Activated T-cell treated with anti-CD3 and anti-CD28 coated beads, Interleukin-2, amount 50 U/mL, for 72 hours (primary cell): ENCODE measurements around the gene ZNF778. TPM values are rescaled to one million over a fixed set of nuclear protein-coding genes. Genes with fewer than 3 reads are reported as not detected.

Source experiments
- ATAC-seq, 2 donors: fragments of 150-1000 bp; cut with Tn5 transposase; replicated peaks in 1 of 2; 2 replicates each; pipeline ENCODE4 v1.10.0; 2021; ENCODE audit warnings: moderate library complexity in 2 of 2, mild to moderate bottlenecking in 1 of 2
- DNase-seq, 2 donors: peaks; one replicate each; pipeline ENCODE4 v3.0.0; 2021 to 2022; ENCODE audit warnings: mixed read lengths in 1 of 2
- H3K27ac Mint-ChIP-seq: one replicate; pipeline ENCODE4 v1.8.0; 2022; ENCODE audit warnings: mild to moderate bottlenecking, moderate library complexity, mixed read lengths
- H3K27me3 Mint-ChIP-seq: one replicate; pipeline ENCODE4 v1.8.0; 2022; ENCODE audit warnings: low read depth, mixed read lengths
- H3K36me3 Mint-ChIP-seq, 2 donors: one replicate each; pipeline ENCODE4 v1.8.0; 2022; ENCODE audit warnings: mixed read lengths in 2 of 2, mild to moderate bottlenecking in 1 of 2; ENCODE audit not compliant: insufficient read depth in 2 of 2
- H3K4me1 Mint-ChIP-seq: one replicate; pipeline ENCODE4 v1.8.0; 2022; ENCODE audit warnings: low read depth, mixed read lengths
- H3K4me3 Mint-ChIP-seq, 2 donors: one replicate each; pipeline ENCODE4 v1.8.0; 2022; ENCODE audit warnings: mild to moderate bottlenecking in 2 of 2, mixed read lengths in 2 of 2, moderate library complexity in 2 of 2
- H3K9me3 Mint-ChIP-seq, 2 donors: one replicate each; pipeline ENCODE4 v1.8.0; 2022; ENCODE audit warnings: mixed read lengths in 2 of 2
- total RNA-seq, 2 donors: library from RNA; stranded (reverse); gene quantifications; one replicate each; pipeline ENCODE4 v1.2.3, GENCODE V29; 2022

Gene ZNF778
- total RNA-seq, 2 donors from 2014 or later: 7.2 to 10.9 TPM

- Mint-ChIP-seq H3K27me3 (no peaks in the 10 kb centered on the region), H3K36me3 (peaks cover 7 to 25% of the 10 kb centered on the region in 2 donors), H3K4me1 (no peaks in the 10 kb centered on the region), H3K27ac (no peak overlapping the region), H3K4me3 (no peak overlapping the region), H3K9me3 (no peaks in the 10 kb centered on the region)
- ATAC-seq (peak in 1 of 2 donors; percentile 15), DNase-seq (no peak)
Observed at GRCh38 chr16:89268585-89268984, 51.1 kb downstream of the ZNF778 start.

DNA sequence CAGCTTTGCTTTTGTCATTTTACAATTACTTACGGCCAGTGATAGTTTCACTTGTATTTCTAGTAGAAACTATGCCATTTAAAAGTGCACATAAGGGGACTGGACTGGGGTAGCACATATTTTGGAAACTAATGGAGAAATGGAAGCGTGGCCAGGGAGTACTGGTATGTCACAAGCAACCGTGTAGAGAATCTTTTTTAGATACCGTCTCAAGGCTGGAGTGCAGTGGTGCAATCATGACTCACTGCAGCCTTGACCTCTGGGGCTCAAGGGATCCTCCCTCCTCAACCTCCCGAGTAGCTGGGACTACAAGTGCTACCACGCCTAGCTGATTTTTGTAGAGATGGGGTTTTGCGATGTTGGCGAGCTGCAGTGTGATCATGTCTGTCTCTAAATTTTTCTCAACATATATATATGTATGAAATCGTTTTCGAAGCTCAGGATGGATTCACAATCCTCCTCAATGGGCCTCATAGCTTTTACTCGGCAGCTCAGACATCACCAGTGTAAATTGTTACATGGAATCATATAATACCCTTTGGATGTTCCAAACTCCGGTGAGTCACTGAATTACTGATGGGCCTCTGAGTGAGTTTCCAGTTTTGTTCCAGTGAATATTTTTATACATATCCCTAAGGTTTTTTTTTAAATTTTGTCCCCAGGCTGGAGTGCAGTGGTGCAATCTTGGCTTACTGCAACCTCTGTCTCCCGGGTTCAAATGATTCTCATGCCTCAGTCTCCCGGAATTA, 51.7 kb downstream of the ZNF778 start:
- Mint-ChIP-seq H3K4me1 (no peaks in the 10 kb centered on the region), H3K36me3 (peaks cover 9 to 27% of the 10 kb centered on the region in 2 donors), H3K9me3 (no peaks in the 10 kb centered on the region), H3K27ac (no peak overlapping the region), H3K4me3 (no peak overlapping the region), H3K27me3 (no peaks in the 10 kb centered on the region)
- no peak for ATAC-seq
- no peak for DNase-seq

DNA sequence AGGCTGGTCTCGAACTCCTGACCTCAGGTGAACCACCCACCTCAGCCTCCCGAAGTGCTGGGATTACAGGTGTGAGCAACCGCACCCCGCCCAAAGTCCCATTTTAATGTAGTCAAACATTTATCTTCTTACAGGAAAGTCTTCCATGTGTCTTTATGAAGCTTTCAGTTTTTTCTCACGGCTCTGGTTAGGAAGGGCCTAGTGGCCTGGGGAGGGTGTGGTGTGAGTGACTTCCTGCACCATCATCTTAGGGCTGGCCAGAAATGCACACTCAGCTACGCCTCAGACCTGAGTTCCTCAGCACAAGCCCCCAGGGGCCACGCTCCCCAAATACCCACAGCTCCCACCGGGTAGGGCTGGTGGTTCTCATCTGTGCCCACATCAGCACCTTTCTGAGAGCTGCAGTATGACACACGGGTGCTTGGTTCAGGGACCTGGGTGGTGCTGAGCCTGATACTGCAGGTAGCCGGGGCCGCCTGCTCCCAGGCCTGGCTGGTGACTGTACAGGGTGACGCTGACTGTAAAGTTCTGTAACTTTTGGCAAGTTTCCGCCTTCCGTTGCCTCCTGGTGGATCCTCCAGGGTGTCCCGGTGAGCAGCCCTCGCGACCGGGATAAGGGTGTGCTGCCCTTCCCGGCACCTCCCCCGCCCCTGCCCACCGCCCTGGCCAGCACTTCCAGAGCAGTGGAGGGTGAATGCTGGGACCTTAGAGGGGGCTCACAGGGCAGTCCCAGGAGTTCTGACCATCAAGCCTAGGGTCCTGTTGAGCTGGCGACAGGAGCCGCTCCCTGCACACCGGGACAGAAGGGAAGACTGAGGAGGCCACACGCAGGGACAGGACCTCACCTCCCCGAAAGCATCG, 52.5 kb downstream of the ZNF778 start:
- H3K9me3 Mint-ChIP-seq: no peaks in the 10 kb centered on the region
- H3K4me3 Mint-ChIP-seq: no peak overlapping the region
- H3K36me3 Mint-ChIP-seq: peaks cover 9 to 27% of the 10 kb centered on the region in 2 donors
- DNase-seq (no peak), ATAC-seq (no peak)
- H3K4me1 Mint-ChIP-seq: no peaks in the 10 kb centered on the region
- H3K27ac Mint-ChIP-seq: no peak overlapping the region
- no peaks in the 10 kb centered on the region for H3K27me3 Mint-ChIP-seq

- Mint-ChIP-seq H3K4me3 (no peak overlapping the region), H3K4me1 (no peaks in the 10 kb centered on the region), H3K27ac (no peak overlapping the region), H3K9me3 (no peaks in the 10 kb centered on the region), H3K36me3 (peaks cover 9 to 30% of the 10 kb centered on the region in 2 donors), H3K27me3 (no peaks in the 10 kb centered on the region)
- no peak for DNase-seq
- no peak for ATAC-seq
Observed at GRCh38 chr16:89270666-89271345, 53.3 kb downstream of the ZNF778 start.

- Mint-ChIP-seq H3K27ac (peak overlapping the region; percentile 60), H3K4me1 (no peaks in the 10 kb centered on the region), H3K9me3 (no peaks in the 10 kb centered on the region), H3K4me3 (no peak overlapping the region), H3K36me3 (peaks cover 9 to 32% of the 10 kb centered on the region in 2 donors), H3K27me3 (no peaks in the 10 kb centered on the region)
- ATAC-seq: no peak
- no peak for DNase-seq
Observed at GRCh38 chr16:89272631-89273030, 55.1 kb downstream of the ZNF778 start.

GRCh38 chr16:89273741-89274472, 56.4 kb downstream of the ZNF778 start:
- Mint-ChIP-seq H3K27me3 (no peaks in the 10 kb centered on the region), H3K4me1 (no peaks in the 10 kb centered on the region), H3K4me3 (no peak overlapping the region), H3K27ac (peak overlapping the region; percentile 67), H3K36me3 (peaks cover 9 to 32% of the 10 kb centered on the region in 2 donors), H3K9me3 (no peaks in the 10 kb centered on the region)
- no peak for ATAC-seq
- no peak for DNase-seq

DNA sequence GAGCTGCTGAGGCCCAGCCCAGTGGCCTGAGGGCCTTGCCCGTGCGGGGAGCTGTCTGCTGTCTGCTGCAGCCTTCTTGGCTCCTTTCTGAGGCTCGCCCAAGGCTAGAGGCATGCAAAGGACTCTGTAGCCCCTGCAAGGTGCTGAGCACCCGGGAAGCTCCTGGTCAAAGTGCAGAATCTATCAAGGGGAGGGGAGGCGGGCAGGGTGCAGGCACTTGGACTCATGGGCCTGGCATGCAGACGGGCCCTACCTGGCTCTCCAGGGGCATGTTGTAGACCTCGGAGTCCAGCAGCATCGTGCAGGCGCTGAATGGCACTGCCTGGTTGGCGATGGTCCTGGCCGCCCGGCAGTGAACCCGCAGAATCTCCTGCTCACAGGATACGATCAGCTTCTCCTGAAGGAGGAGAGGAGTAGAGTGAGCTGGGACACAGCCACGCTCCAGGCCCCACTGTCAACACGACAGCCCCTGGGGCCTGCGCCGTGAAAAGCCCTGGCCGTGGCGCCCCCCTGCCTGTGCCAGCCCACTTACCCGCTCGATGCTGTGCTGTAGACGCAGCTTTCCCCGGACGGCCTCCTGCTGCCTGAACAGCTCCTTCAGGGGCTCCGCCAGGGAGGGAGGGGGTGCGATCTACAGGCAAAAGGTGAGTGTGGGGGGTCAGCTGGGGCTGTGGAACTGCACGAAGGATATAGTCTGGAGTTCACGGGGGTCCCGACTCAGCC, 57.2 kb downstream of the ZNF778 start:
- ATAC-seq (peak in 1 of 2 donors; percentile 7), DNase-seq (no peak)
- Mint-ChIP-seq H3K4me3 (no peak overlapping the region), H3K27me3 (no peaks in the 10 kb centered on the region), H3K4me1 (no peaks in the 10 kb centered on the region), H3K9me3 (no peaks in the 10 kb centered on the region), H3K27ac (no peak overlapping the region), H3K36me3 (peaks cover 9 to 27% of the 10 kb centered on the region in 2 donors)

DNA sequence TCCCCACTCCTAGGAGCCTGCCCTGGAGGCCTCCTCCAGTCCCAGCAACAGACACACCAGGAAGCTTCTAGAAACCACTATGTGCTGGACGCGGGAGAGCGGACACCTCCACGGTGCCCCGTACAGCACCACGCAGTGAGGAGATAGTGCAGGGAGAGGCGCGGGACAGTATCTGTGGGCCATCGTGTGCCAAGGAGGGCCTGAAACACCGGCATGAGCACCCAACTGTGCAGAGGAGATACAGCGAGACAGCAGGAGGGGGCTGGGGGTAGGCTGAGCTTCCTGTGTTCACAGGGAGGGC, 57.7 kb downstream of the ZNF778 start:
- peaks cover 9 to 26% of the 10 kb centered on the region in 2 donors for H3K36me3 Mint-ChIP-seq
- no peaks in the 10 kb centered on the region for H3K4me1 Mint-ChIP-seq
- H3K9me3 Mint-ChIP-seq: no peaks in the 10 kb centered on the region
- H3K27me3 Mint-ChIP-seq: no peaks in the 10 kb centered on the region
- no peak overlapping the region for H3K4me3 Mint-ChIP-seq
- no peak overlapping the region for H3K27ac Mint-ChIP-seq
- ATAC-seq (no peak), DNase-seq (no peak)

- Mint-ChIP-seq H3K27ac (peak overlapping the region; percentile 52), H3K36me3 (peaks cover 9 to 24% of the 10 kb centered on the region in 2 donors), H3K4me3 (no peak overlapping the region), H3K9me3 (no peaks in the 10 kb centered on the region), H3K27me3 (no peaks in the 10 kb centered on the region), H3K4me1 (no peaks in the 10 kb centered on the region)
- DNase-seq (no peak), ATAC-seq (no peak)
Observed at GRCh38 chr16:89275837-89276720, 58.6 kb downstream of the ZNF778 start.

- ATAC-seq (no peak), DNase-seq (no peak)
- H3K36me3 Mint-ChIP-seq: peaks cover 9 to 17% of the 10 kb centered on the region in 2 donors
- H3K4me3 Mint-ChIP-seq: no peak overlapping the region
- no peaks in the 10 kb centered on the region for H3K27me3 Mint-ChIP-seq
- H3K9me3 Mint-ChIP-seq: no peaks in the 10 kb centered on the region
- no peaks in the 10 kb centered on the region for H3K4me1 Mint-ChIP-seq
- peak overlapping the region; percentile 6 for H3K27ac Mint-ChIP-seq
Observed at GRCh38 chr16:89277049-89277448, 59.5 kb downstream of the ZNF778 start.

DNA sequence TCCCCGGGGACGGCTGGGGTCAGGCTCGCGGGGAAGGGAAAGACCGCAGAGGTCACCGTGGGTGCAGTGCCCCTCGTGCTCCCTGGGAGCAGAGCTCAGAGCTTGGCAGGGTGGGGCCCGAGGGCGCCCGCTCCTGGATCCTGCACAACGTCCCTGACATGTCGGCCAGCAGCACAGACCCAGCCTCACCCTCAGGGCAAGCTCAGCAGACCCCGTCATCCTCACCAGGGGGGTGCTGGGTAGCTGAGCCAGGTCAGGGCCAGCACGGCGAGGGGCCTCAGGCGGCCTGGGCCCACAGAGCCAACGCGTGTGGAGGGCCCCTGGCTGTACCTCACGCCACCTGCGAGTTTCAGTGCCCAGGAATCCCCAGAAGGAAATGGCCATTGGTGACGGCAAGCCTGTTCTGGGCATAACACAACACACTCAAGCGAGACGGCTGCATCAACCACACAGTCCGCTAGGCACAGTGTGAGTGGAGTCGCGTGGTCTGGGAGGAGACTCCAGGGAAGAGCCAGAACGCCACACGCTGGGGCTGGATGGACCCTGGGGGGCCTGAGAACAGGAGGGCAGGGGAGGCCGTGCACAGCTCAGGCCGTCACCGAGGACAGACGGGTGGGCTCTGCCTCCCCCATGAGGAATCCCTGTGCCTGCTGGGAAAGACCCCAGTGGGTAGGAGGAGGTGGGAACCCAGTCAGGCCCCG, 60.3 kb downstream of the ZNF778 start:
- no peak overlapping the region for H3K27ac Mint-ChIP-seq
- H3K9me3 Mint-ChIP-seq: no peaks in the 10 kb centered on the region
- no peak for ATAC-seq

More for the DNA sequence above, 60.3 kb downstream of the ZNF778 start:
- H3K27me3 Mint-ChIP-seq: no peaks in the 10 kb centered on the region
- no peak overlapping the region for H3K4me3 Mint-ChIP-seq
- peaks cover 5 to 16% of the 10 kb centered on the region in 2 donors for H3K36me3 Mint-ChIP-seq
- DNase-seq: no peak
- H3K4me1 Mint-ChIP-seq: no peaks in the 10 kb centered on the region
